ENCODE data around the gene NCR2.

NCR2 gene

DNA sequence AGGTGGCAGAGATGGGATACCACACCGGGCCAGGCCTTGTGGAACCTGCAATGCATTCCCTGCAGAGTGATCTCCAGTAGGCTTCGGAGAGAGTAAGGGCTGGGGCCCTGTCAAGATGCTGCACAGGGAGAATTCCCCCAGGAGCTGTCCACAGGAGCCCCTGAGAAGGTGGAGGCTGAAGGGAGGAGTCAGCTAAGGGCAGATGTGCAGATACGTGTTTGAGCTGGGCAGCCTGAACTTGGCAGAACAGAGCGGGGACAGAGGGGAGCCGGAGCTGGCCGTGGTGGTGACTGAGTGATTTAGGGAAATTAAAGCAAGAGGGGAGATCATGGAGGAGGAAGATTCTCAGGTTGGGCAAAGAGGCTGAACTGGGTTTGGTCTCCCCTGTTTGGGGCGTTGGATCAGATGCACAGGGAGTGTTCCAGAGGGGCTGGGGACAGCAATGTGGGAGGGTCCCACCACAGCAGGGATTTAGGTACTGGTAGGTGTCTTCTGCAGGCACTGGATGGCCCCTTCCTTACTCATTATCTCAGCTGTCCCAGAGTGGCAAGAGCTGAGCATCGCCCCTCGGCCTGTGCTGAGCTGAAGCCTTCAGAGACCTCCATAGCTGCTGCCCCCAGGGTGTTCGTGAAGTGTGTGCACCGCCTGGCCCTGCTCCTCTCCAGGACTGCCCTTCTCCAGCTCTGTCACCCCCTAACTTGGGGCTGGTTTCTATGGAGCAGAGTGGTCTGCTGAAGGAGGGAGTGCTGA lies 3.8 kb upstream of the NCR2 start:
- DNase-seq: no peak

DNA sequence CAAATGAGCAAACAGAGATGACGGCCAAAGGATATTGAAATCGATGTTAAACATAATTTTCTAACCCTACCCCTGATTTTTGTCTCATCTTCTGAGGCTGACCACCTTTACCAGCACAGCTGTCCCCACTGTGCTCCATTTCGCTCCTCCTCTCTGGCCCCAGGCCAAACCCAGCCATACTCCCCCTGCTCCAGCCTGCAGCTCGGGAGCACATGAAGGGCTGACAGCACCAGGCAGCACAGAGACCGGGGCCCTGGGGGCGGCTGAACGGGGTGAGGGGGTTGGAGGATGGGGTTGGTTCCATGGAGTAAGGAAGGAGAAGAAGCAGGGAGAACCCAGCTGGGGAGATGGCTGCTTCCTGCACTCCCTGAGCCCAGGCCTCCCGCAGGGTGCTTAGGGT lies 3.2 kb upstream of the NCR2 start:
- no peak for DNase-seq

DNA sequence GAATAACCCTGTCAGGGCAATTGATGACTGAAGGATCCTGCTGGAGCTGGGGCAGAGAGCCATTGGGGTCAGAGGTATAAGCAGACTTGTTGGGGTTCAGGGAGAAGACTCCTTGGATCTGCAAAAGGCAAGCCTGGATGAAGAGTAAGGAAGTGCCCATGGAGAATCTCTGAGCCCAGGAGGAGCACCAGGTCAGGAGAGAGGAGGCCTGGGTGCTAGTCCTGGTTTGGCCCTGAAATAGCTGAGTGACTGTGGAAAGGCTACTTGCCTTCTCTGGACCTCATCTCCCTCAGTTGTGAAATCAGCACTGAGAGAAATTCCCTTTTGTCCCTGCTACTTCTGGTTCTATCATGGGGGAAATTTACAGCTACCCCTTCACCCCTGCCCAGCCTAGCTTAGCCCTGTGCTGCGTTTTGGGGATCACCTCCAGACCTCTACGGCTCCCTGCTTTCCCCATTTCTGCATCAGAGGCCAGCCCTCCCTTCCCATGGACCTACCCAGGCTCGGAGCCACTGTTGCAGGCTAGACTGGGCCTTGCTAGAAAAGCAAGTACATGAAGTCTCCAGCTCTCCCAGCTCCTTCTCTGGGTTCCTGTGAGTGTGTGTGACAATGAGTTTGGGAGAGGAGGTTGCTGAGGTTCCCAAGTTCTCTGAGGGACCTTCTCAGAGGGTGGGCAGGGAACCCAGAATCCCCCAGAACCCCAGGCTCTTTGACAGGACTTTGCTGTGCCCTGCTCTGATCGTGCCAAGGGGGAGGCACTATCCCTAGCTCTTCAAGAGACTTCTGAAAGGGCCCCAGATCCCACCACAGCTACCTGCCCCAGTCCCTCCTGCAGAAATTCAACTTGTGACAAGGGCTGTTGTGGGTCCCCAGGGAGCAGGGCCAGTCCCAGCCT lies 2.3 kb upstream of the NCR2 start:
- no peak for DNase-seq

DNA sequence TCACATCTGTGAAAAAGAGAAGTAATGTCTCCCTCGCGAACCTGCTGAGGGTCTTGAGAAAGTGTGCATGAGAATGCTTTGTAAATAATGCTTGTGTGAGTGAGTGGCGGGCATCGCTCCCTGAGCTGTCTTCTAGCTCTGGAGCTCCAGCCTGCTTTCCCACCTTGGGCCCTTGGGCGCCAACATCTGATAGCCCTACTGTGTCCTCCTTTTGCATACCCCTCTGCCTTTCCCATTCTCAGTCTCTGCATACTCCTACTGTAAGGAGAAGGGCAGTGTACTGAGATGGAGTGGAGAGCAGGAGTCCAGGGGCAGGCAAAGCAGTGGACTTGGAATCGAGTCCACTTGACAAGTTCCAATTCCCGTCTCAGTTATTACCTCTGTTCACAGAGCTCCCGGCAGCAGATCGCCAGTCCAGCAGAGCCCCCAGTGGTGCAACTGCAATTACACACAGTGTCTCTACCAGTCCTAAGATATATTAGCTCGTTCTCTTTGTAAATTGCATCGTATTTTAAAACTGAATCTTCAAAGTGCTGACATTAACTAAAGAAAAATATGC lies 847 bp upstream of the NCR2 start:
- no peak for DNase-seq

DNA sequence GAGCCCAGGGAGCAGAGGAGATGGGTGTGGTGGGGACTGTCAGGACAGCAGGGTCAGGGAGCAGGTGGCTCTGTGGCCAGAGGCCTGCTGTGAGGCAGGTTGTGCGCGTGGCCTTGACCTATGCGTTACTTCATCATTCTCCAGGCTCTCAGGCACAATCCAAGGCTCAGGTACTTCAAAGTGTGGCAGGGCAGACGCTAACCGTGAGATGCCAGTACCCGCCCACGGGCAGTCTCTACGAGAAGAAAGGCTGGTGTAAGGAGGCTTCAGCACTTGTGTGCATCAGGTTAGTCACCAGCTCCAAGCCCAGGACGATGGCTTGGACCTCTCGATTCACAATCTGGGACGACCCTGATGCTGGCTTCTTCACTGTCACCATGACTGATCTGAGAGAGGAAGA lies 535 bp downstream of the NCR2 start:
- no peak for DNase-seq

DNA sequence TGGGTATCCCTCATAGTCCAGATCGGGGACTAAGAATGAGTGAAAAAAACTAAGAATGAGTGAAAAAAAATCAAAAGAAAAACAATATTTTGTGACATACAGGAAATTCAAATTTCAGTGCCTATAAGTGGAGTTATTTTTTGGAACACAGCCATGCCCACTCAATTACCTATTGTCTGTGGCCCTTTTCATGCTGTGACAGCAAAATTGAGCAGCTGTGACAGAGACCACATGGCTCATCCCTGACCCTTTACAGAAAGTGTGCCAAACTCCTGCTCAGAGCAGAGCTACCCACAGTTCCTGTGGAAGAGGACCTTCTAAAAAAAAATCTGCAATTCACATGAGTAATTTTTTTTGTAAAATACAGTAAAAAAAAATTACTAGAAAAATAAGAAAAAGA lies 1.4 kb downstream of the NCR2 start:
- DNase-seq: no peak

DNA sequence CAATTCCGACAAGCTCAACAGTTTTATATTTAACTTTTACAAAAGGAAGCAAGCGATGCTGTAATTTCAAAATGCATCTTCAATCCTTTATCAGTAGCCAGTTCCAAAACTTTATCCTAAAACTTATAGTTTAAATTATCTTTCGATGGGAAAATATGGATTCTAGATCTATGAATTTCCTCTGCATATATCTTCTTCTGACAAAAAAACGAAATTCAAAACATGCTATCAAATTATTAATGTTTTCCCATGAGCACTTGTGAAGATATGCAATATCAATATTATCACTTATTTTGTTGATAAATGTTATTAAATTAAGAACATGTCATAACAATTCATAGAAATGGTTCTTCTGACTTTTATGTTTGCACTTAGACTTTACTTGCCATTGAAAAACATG lies 2.3 kb downstream of the NCR2 start:
- no peak for DNase-seq

DNA sequence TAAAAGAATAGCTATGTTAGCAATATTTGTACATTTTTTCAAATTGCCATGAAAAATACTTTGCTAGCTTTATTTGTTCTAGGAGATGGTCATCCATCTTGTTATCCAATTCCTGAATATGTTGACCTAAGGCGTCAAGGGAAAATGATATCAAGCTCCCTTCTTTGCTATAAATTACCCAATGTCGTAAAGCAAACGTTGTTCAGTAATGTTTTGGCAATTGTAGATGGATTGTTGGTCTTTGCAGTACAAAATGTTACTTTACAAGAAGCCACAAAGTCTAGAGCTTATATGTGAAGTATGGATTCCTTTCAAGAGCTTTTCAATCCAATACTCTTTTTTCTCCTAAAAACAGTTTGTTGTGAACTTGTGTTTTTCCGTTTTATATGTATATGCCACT lies 3.3 kb downstream of the NCR2 start:
- DNase-seq: no peak

DNA sequence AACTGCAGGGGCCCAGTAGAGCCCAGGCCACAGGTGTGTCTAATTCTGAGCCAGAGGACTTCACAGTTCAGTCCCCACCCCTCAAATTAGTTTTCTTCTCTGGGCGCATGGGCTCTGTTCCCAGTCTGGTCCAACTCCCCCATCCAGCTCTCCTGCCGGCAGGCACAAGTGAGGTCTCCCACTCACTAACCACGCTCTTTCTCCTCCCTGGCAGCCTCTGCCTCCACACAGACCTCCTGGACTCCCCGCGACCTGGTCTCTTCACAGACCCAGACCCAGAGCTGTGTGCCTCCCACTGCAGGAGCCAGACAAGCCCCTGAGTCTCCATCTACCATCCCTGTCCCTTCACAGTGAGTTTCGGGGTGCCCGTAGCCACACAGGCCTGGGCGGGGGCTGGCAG lies 6.2 kb downstream of the NCR2 start:
- DNase-seq: no peak

DNA sequence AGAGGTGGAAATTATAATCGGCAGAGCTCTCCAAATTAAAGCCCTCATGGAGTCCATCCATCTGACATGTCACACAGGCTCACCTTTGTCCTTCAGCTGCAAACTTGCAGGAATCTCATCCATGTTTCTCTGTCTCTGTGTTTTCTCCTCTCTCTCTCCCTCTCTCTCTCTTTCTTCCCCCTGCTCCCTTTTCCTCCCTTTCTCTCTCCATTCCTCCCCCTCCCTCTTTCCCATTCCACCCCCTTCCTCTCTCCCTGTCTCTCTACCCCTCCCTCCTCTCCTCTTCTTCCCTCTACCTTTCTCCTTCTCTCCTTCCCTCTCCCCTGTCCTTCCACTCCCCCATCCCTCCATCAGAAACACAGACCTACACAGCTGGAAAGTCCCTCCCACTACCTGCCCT lies 6.8 kb downstream of the NCR2 start:
- no peak for DNase-seq

DNA sequence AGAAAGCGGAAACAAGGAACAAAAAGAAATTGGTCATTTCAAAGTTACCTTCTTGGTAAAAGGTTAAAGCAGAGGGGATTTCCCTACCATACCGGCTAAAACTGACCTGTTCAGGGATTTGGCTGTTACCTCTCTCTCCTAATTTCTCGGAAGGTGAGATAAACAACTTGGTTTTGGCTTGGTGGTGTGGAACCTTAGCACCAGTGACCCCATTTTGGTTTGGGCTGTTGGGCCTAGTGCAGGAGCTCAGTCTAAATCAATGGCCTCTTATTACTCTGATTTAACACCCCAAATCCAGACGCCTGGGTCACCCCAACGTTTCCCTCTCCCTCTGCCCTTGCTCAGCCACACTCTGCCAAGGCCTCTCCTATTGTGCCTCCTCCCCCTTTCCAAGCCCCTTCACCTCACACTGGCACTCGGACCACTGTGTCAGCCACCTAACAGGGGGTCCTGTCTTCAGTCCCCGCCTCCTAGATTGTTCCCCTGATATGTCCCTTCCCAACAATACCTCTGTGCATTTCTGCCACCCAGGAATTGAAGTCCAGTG lies 8.3 kb downstream of the NCR2 start:
- no peak for DNase-seq

DNA sequence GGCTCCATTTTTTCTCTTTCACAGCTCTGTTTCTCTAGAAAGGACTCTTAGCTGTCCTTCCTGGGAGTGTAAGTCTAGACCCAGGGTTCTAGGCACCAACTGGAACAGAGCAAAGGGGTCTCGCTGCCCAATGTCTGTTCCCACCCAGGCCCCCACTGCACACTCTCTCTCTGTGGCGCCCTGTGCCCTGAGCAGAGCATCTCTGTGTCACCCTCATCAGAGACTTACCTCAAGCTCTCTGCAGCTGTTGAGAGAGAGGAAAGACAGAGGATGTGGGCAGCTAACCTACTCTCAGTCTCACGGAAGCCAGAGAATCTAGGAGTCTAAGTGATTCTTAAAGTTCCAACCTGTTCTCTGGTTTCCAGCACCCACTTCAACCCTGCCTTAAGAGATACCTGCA lies 9.5 kb downstream of the NCR2 start:
- DNase-seq: peak; percentile 61

DNA sequence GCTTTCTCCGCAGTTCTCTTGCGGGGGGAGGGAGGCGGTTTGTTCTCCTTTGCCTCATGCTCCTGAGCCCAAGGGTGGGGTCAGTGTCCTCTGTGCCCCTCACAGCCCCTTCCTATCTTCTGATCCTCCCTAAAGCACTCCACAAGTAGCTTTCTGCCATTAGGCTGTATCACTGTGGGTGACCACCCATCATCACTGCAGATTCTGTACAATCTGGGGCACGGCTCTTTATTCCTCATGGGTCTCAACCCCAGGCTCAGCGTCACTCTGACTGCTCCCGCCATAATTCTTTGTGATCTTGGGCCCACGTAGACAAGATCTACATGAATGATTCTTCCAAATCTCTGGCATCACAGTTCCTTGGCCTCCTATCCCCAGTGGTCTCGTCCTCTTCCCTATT lies 10.5 kb downstream of the NCR2 start:
- no peak for DNase-seq

DNA sequence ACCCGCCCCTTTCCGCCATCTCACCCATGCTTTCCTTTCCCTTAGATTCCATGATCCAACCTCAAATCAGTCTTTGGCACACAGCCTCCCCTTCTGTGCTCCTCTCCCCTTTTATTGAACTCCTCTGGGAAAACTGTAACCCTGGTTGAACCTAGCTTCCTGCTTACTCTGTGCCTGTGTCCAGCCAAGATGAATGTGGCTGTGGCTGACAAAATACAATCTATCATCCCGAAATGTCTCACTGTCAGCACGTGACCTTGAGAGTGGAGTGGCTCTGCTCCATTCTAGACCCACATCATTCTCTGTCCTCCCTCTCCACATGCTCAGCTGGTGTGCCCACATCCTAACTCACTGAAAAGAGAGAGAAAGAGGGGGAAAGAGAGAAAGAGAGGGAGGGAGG lies 11.0 kb downstream of the NCR2 start:
- no peak for DNase-seq

DNA sequence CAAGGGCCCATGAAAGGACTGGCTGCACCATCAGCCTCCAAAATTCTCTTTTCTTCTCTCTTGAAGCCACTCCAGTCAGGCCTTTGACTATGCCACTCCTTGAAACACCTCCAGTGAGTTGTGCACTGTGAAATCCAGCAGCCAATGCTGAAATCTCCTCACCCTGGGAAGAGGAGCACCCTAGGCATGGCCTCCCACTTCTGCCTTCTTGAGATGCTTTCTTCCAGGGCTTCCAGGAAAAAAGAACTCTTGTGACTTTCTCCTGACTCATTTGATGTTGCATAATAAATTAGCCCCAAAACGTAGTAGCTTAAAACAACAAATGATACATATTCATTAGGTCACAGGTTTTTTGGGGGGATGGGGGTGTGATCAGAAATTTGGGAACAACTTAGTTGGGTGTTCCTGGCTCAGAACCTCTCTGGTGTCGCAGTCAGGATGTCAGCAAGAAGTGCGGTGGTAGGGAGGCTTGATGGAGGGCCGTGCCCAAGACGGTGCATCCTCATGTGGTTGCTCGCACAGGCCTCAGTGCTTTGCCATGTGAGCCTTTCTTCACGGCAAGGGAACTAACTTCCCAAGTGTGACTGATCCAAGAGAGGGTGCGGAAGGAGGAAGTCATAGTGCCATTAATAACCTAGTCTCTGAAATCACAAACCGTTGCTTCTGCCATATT lies 12.1 kb downstream of the NCR2 start:
- no peak for DNase-seq

DNA sequence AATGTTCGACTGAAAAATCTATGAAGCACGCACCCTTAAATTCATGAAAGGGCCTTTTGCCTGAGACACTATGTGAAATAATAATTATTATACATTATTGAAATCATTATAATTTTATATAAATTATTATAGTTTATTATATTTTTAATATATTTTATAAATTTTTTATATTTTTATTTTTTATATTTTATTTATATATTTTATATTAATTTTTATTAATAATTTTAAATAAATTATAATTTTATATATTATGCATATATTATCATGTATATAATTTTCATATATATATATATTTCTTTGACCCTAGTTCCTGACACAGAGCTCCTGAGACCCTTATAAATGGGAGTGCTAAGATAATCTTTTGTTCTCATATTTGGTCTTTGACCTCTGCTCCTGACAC lies 13.5 kb downstream of the NCR2 start:
- DNase-seq: no peak

DNA sequence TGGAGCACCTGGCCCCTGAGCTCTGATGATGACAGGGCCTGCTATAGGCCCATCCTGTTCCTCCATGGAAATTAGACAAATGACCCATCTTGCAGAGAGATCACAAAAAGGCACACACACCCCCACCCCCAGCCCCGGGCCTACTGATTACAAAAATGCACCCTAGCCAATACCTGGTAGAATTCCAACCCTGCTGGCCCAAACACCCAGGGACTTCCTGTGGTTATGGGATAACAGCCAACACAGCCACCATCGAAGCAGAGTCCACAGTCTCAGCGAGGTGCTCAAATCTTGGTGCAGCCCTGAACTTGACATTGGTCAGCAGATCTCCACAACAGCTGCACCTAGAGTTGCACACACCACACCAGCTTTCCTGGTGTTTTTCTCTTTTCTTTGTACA lies 17.0 kb downstream of the NCR2 start:
- no peak for DNase-seq

DNA sequence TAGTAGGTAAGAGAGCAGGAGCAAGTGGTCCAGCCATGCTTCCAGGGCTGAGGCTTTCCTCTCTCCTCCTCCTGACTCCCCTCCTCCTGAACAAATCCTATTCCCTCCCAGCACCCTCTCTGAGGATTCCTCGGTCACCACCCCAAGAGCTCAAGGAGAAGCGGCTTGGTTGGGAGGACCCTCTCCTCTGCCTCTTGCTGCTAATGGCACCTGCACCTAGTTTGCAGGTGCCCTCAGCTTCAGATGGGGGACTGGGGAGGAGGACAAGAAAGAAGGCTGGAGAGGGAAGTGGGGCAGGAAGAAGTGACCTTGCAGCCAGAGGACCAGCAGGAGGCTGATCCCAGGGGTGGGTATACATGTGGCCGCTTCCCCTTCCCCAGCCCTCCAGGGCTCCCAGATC lies 17.5 kb downstream of the NCR2 start:
- no peak for DNase-seq

DNA sequence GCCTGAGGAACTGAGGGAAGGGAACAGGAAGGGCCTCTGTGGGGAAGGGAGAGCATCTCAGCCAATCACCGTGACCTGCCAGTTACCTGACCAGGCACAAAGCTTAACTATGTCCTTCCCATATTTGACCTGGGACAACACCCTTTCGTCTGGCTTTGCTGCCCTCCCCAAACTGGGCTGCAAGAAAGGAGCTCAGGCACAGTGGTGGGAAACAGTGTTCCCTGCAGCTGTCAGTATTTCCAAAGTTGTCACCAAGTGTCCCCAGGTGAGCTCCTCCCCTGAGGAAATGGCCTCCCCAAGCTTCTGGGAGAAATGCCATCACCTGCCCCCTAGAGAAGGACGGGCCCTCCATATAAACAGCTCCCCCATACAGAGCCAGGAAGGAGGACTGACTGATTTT lies 17.9 kb downstream of the NCR2 start:
- no peak for DNase-seq

DNA sequence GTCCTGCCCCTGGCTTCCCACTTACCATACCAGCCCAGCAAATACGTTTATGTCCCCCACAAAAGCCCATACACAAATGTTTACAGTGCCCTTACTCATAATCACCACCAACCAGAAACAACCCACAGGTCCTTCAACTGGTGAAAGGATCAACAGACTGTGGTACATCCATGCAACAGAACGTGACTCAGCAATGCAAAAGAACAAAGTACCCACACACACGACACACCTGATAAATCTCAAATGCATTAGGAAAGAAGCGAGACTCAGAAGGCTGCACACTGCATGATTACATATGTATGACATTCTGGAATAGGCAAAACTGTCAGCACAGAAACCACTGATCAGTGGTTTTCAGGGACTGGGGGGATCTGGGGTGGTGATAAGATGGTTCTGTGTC lies 20.5 kb downstream of the NCR2 start:
- no peak for DNase-seq

DNA sequence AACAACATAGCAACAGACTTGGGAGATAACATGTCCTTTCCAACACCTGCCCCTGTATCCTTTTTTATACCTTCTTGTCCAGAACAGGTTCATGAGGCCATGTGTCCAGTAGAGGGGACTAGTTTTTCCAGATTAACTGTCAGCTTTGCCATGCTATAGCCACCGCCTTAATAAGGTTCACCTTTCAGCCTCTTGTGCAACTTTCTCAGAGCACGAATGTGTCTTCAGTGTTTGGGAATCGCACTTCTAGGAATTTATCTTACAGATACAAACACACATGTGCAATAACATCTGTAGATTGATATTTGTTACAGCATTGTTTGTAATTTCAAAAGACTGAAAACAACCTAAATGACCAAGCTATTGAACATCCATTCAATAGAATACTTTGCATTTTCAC lies 21.4 kb downstream of the NCR2 start:
- DNase-seq: no peak

DNA sequence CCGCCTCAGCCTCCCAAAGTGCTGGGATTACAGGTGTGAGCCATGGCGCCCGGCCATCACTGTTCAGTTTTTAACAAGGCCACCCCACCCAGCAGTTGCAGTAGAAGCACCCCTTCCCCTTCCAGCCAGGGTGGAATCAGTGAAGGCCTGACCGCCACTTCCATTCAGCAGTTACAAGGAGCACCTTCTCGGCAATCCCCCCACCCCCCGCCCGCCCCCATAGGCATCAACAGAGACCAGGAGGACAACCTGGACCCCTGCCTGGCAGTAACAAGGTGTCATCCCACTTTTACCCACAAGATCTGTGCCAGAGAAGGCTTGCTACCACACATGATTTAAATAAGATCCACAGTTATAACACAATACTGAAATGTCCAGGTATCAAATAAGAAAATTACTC lies 23.1 kb downstream of the NCR2 start:
- no peak for DNase-seq

DNA sequence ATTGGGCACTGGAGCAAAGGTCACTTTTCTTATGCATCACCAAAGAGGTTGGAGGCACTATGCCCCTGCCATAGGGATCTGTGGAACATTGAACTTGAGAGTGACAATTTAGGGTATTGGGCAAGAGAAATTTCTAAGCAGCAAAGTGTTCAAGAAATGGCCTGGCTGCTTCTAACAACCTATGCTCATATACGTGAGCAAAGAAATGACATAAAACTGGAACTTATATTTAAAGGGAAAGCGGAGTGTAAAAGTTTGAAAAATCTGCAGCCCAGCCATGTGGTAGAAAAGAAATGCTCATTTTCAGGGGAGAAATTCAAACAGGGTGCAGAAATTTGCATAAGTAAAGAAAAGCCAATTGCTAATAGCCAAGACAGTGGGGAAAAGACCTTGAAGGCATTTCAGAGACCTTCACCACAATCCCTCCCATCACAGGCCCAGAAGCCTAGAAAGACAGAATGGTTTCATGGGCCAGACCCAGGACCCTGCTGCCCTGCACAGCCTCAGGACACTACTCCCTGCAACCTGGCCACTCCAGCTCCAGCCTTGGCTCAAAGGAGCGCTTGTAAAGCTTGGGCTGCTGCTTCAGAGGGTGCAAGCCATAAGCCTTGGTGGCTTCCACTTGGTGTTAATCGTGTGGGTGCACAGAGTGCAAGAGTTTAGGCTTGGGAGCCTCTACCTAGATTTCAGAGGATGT lies 24.4 kb downstream of the NCR2 start:
- no peak for DNase-seq

All from activated CD4-positive, alpha-beta T cell treated with anti-CD3 and anti-CD28 coated beads, Interleukin-10, Interleukin-2, amounts not matched to agents 100 ng/mL and 50 ng/mL, durations not matched to agents 16 hours and 8 hours (primary cell).